GM19468 (cell line): ENCODE results near the gene CDKN2C.
"Not testable (repeated sequence)": the region's sequence is repeated elsewhere in the genome, so short reads cannot be mapped to it uniquely, and the experiment has no call there.

Source experiments
- ATAC-seq: cut with Tn5 transposase; IDR thresholded peaks from one replicate; pipeline ENCODE4 v1.9.1; 2021; ENCODE audit warnings: mild to moderate bottlenecking, moderate library complexity, moderate number of reproducible peaks; ENCODE audit not compliant: unreplicated experiment; ENCODE audit errors: extremely low read depth

The CDKN2C gene

GRCh38 chr1:50978144-50978851, 8.3 kb downstream of the CDKN2C start:
- ATAC-seq = peak; percentile 13

- no peak for ATAC-seq
Observed at GRCh38 chr1:50978852-50979781, 9.1 kb downstream of the CDKN2C start.

- ATAC-seq = no peak
Observed at GRCh38 chr1:50979937-50980336, 9.9 kb downstream of the CDKN2C start.

GRCh38 chr1:50980505-50980904, 10.5 kb downstream of the CDKN2C start:
- ATAC-seq = no peak

GRCh38 chr1:50981741-50982140, 11.7 kb downstream of the CDKN2C start:
- no peak for ATAC-seq

GRCh38 chr1:50982611-50983010, 12.6 kb downstream of the CDKN2C start:
- no peak for ATAC-seq

- ATAC-seq = no peak
Observed at GRCh38 chr1:50983219-50983802, 13.3 kb downstream of the CDKN2C start.

- ATAC-seq = no peak
Observed at GRCh38 chr1:50985094-50985493, 15.0 kb downstream of the CDKN2C start.

- ATAC-seq = no peak
Observed at GRCh38 chr1:50986653-50987052, 16.6 kb downstream of the CDKN2C start.

GRCh38 chr1:50989694-50990093, 19.6 kb downstream of the CDKN2C start:
- ATAC-seq = no peak

GRCh38 chr1:50992532-50993318, 22.7 kb downstream of the CDKN2C start:
- ATAC-seq = no peak

GRCh38 chr1:50993645-50994044, 23.6 kb downstream of the CDKN2C start:
- no peak for ATAC-seq

- no peak for ATAC-seq
Observed at GRCh38 chr1:50994997-50995396, 25.0 kb downstream of the CDKN2C start.

GRCh38 chr1:50995651-50996050, 25.6 kb downstream of the CDKN2C start:
- ATAC-seq = no peak

- no peak for ATAC-seq
Observed at GRCh38 chr1:50996083-50996482, 26.0 kb downstream of the CDKN2C start.

- not testable (repeated sequence) for ATAC-seq
Observed at GRCh38 chr1:50999375-50999774, 29.3 kb downstream of the CDKN2C start.

GRCh38 chr1:51000160-51000559, 30.1 kb downstream of the CDKN2C start:
- peak; percentile 62 for ATAC-seq

- ATAC-seq = no peak
Observed at GRCh38 chr1:51000651-51001050, 30.6 kb downstream of the CDKN2C start.

GRCh38 chr1:51002516-51002915, 32.5 kb downstream of the CDKN2C start:
- ATAC-seq = no peak

- not testable (repeated sequence) for ATAC-seq
Observed at GRCh38 chr1:51005549-51005948, 35.5 kb downstream of the CDKN2C start.
